ENCODE measurements around the gene VKORC1L1. TPM values are rescaled to one million over a fixed set of nuclear protein-coding genes. Genes with fewer than 3 reads are reported as not detected.

VKORC1L1 gene
- total RNA-seq, 1 donor from 2014 or later, result 12.7 TPM

Other genes with a start within 250 kb of the VKORC1L1 start
- 19.9 and 20.8 TPM in 2 replicates for gene GUSB, start 109.1 kb downstream of the VKORC1L1 start, total RNA-seq
- gene ASL, start 202.7 kb downstream of the VKORC1L1 start, total RNA-seq, result 16.3 and 20.2 TPM in 2 replicates
- 35.5 and 51.9 TPM in 2 replicates for gene CRCP, start 241.8 kb downstream of the VKORC1L1 start, total RNA-seq

All from myocyte (in vitro differentiated cells).